ENCODE measurements around the gene DLX4. TPM values are rescaled to one million over a fixed set of nuclear protein-coding genes. Genes with fewer than 3 reads are reported as not detected.

DLX4 gene
- total and polyA plus RNA-seq, 2 donors (not counting 3 experiments of a cell fraction or from before 2014, with no cell fraction given) = not detected

- no peaks in the 10 kb centered on the region for H4K20me1 ChIP-seq (replicated peaks; ENCODE audit: control insufficient read depth, extremely low read depth, insufficient read depth, low read length)
- H3K4me2 ChIP-seq (ENCODE audit: insufficient read depth, low read length) = no peak overlapping the region
- H3K4me3 ChIP-seq (replicated peaks in 1 of 3; ENCODE audit: insufficient read depth in 1 of 3, low read depth in 1 of 3, low read length in 3 of 3) = no peak overlapping the region
- no peaks in the 10 kb centered on the region for H3K9me1 ChIP-seq (replicated peaks; ENCODE audit: control insufficient read depth, extremely low read depth, insufficient read depth, low read length)
- H3K36me3 ChIP-seq (ENCODE audit: control insufficient read depth in 2 of 2, extremely low read depth in 1 of 2, insufficient read depth in 2 of 2, low read length in 2 of 2) = no peaks in the 10 kb centered on the region
- intact Hi-C loops (cut with micrococcal nuclease) = no loop called here
- H3K9me3 ChIP-seq (replicated peaks; ENCODE audit: control insufficient read depth, insufficient read depth, low read length) = no peaks in the 10 kb centered on the region
- H3K79me2 ChIP-seq (ENCODE audit: control insufficient read depth, insufficient read depth, low read length) = no peaks in the 10 kb centered on the region
- dilution Hi-C loops (cut with MboI; ENCODE audit: extremely low pct_ligation_motif_present, low sequenced_read_pairs) = no loop called here
- no TSS peak for BruUV-seq (replicated peaks)
- no peak overlapping the region for H3K9ac ChIP-seq (replicated peaks; ENCODE audit: extremely low read depth, insufficient read depth, low read length)
- POLR2A ChIA-PET = no interaction called here
- no peak for TF ChIP-seq EZH2 (IDR thresholded peaks at IDR 0.05; ENCODE audit: borderline replicate concordance, low read depth, low read length, severe bottlenecking)
- no peak for TF ChIP-seq JUN (IDR thresholded peaks at IDR 0.05; ENCODE audit: borderline replicate concordance, insufficient read depth, insufficient read length, low read depth)
- no peak for TF ChIP-seq POLR2A (IDR thresholded peaks at IDR 0.05; ENCODE audit: low read depth, low read length)
- no peak for TF ChIP-seq CTCF (IDR thresholded peaks at IDR 0.05; ENCODE audit: extremely low read depth in 1 of 2, insufficient read depth in 1 of 2, low read depth in 1 of 2, low read length in 2 of 2)
- no peak for TF ChIP-seq POLR2AphosphoS5 (IDR thresholded peaks at IDR 0.05; ENCODE audit: insufficient read depth, low read depth, low read length)
- no peak for TF ChIP-seq FOS (IDR thresholded peaks at IDR 0.05; ENCODE audit: borderline replicate concordance, insufficient read depth, low read length)
- TF ChIP-seq GATA2 (IDR thresholded peaks at IDR 0.05; ENCODE audit: insufficient read depth, insufficient read length, low read depth, low read length) = no peak
- no peak for TF ChIP-seq MYC (IDR thresholded peaks at IDR 0.05; ENCODE audit: low read depth, low read length)
- no peak for TF ChIP-seq MAX (IDR thresholded peaks at IDR 0.05; ENCODE audit: insufficient read depth, insufficient read length)
- no peaks in the 10 kb centered on the region for H3K4me1 ChIP-seq (ENCODE audit: control insufficient read depth, extremely low read depth, insufficient read depth, low read length)
- H3K27me3 ChIP-seq (ENCODE audit: control insufficient read depth in 2 of 2, insufficient read depth in 2 of 2, low read length in 2 of 2) = peaks cover 61 to 65% of the 10 kb centered on the region in 2 experiments
- no peak for FAIRE-seq
- CTCF ChIA-PET = interaction anchor here (0.8 to 10.5 kb wide), 6 partner anchors 9 to 435 kb away, joined by 3 to 590 read pairs (median 5); no protein-coding TSS in a partner anchor
- no peak overlapping the region for H2AFZ ChIP-seq (ENCODE audit: low read depth, low read length)
- no peak overlapping the region for H3K27ac ChIP-seq (ENCODE audit: insufficient read depth, low read depth, low read length)
- DNase-seq (ENCODE audit: low read depth, low spot score) = no peak
These were observed 24.0 kb downstream of the DLX4 start for GRCh38 chr17:49992933-49993422.

All from endothelial cell of umbilical vein (primary cell).